CD4-positive, alpha-beta T cell (primary cell): ENCODE results near the gene IL17B. TPM values are rescaled to one million over a fixed set of nuclear protein-coding genes. Genes with fewer than 3 reads are reported as not detected.

Experiments
- ATAC-seq: fragments of 200-7000 bp; cut with Tn5 transposase; one replicate; pipeline ENCODE4 v1.10.0; 2022; ENCODE audit warnings: mild to moderate bottlenecking; ENCODE audit not compliant: poor library complexity
- CTCF ChIA-PET: fragments of 350-600 bp; sonication (Branson Sonifier 250); formaldehyde crosslinking; loops from one replicate; lab custom pipeline; 2021; ENCODE audit warnings: antibody characterized with exemption, inconsistent platforms; lab: Charles Lee
- POLR2A ChIA-PET: fragments of 350-600 bp; sonication (Branson Sonifier 250); formaldehyde crosslinking; loops from one replicate; lab custom pipeline; 2021; ENCODE audit warnings: antibody characterized with exemption, inconsistent platforms; lab: Charles Lee
- DNase-seq, 14 experiments: peaks; one replicate each; pipeline ENCODE4 v3.0.0-alpha.2; 2013 to 2020; ENCODE audit warnings: mixed read lengths in 2 of 14
- H3K27ac ChIP-seq, 2 donors: one replicate each; pipeline versions ENCODE4 v1.5.1 to v1.7.0; 2013; ENCODE audit warnings: low read length in 2 of 2, low read depth in 1 of 2, mild to moderate bottlenecking in 1 of 2
- H3K27me3 ChIP-seq, 2 experiments: 1 replicate in 1 of 2; 2 replicates in 1 of 2; pipeline versions ENCODE4 v1.6.1 to v1.7.0; 2013; ENCODE audit warnings: low read length in 2 of 2, control low read depth in 1 of 2, mild to moderate bottlenecking in 1 of 2, moderate library complexity in 1 of 2; ENCODE audit not compliant: insufficient read depth in 2 of 2, control insufficient read depth in 1 of 2
- H3K36me3 ChIP-seq: one replicate; pipeline ENCODE4 v1.6.1; 2013; ENCODE audit warnings: low read length, control low read depth; ENCODE audit not compliant: insufficient read depth
- H3K4me1 ChIP-seq: one replicate; pipeline ENCODE4 v1.6.1; 2013; ENCODE audit warnings: low read length, control low read depth; ENCODE audit not compliant: insufficient read depth
- H3K4me3 ChIP-seq: one replicate; pipeline ENCODE4 v1.5.1; 2013; ENCODE audit warnings: mild to moderate bottlenecking, low read length, moderate library complexity
- H3K9me3 ChIP-seq, 2 experiments: 1 replicate in 1 of 2; 2 replicates in 1 of 2; pipeline versions ENCODE4 v1.6.1 to v1.7.0; 2013; ENCODE audit warnings: low read length in 2 of 2, mild to moderate bottlenecking in 2 of 2, control low read depth in 1 of 2, moderate library complexity in 1 of 2; ENCODE audit not compliant: control insufficient read depth in 1 of 2, insufficient read depth in 1 of 2
- H3K27ac Mint-ChIP-seq: one replicate; pipeline ENCODE4 v1.8.0; 2020; ENCODE audit warnings: mixed read lengths
- H3K27me3 Mint-ChIP-seq: one replicate; pipeline ENCODE4 v1.8.0; 2021; ENCODE audit warnings: mixed read lengths
- H3K36me3 Mint-ChIP-seq: one replicate; pipeline ENCODE4 v1.8.0; 2021; ENCODE audit warnings: low read depth, mixed read lengths
- H3K4me1 Mint-ChIP-seq: one replicate; pipeline ENCODE4 v1.8.0; 2021; ENCODE audit warnings: low read depth, mixed read lengths
- H3K4me3 Mint-ChIP-seq: one replicate; pipeline ENCODE4 v1.8.0; 2020; ENCODE audit warnings: mild to moderate bottlenecking, mixed read lengths
- H3K9me3 Mint-ChIP-seq: one replicate; pipeline ENCODE4 v1.8.0; 2020; ENCODE audit warnings: mixed read lengths
- CTCF ChIP-seq: fragments of 200-600 bp; IDR thresholded peaks from one replicate; pipeline ENCODE4 v1.8.0; 2022; ENCODE audit warnings: antibody characterized with exemption, mild to moderate bottlenecking
- intact Hi-C, 2 experiments: fragments of 100-400 bp; cut with DNase I in 1 of 2; cut with micrococcal nuclease in 1 of 2; formaldehyde crosslinking; loops; one replicate each; pipeline versions ENCODE4 v1.15.1 to v1.9.0; 2023 to 2025; cut with DNase I, micrococcal nuclease
- total RNA-seq, 174 experiments: library from RNA in 2 of 174; stranded (reverse) in 2 of 174; gene quantifications; one replicate each; pipeline ENCODE4 v1.2.3 and lab custom pipeline; 2021 to 2026

IL17B gene
- total RNA-seq, 2 experiments from 2014 or later = not detected

DNA sequence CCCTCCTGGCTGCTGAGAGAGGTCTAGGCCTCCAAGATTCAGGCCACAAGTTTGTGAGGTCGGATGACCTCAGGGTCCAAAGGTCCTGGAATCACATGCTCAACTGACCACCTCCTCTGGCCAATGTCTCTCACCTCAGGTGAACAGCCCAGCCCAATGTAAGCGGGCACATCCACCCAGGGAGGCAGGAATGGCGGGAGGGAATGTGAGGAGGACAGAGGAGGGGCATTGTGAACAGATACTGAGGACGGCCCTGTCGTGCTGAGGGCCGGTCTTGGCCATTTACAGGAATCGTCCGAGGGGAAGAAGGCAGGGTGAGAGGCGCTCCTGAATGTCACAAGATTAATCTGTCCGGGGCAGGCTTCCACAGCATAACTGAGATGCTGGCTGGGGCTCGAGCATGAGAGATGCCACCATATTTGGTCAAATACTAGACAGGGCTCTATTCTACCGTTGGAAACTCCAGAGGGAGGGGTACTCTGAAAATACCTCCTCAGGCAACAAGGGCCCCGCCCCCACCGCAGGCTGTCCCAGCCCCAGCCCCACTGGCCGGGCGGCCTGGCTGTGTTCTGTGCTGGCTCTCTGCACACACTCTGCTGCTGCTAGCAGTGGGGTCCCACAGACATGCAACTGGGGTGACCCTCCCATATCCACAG is 1.5 kb upstream of the IL17B start:
- intact Hi-C loops = loop anchor here in 1 of 2 experiments (2.0 kb wide), 1 partner anchor 52 kb away; no protein-coding TSS in a partner anchor
- Mint-ChIP-seq H3K27ac (no peak overlapping the region), H3K4me1 (no peaks in the 10 kb centered on the region), H3K4me3 (no peak overlapping the region), H3K9me3 (no peaks in the 10 kb centered on the region), H3K27me3 (no peaks in the 10 kb centered on the region), H3K36me3 (peaks cover 4% of the 10 kb centered on the region)
- Histone ChIP-seq H3K27ac (no peak overlapping the region), H3K27me3 (no peaks in the 10 kb centered on the region), H3K4me1 (peaks cover 7% of the 10 kb centered on the region), H3K36me3 (peaks cover 3% of the 10 kb centered on the region), H3K4me3 (no peak overlapping the region), H3K9me3 (no peaks in the 10 kb centered on the region)
- POLR2A ChIA-PET = interaction anchor here (1.1 to 1.5 kb wide), 2 partner anchors 12 to 42 kb away, joined by 3 read pairs; no protein-coding TSS in a partner anchor
- TF ChIP-seq CTCF = no peak
- peak in 1 of 14 experiments; percentile 6 for DNase-seq
- no peak for ATAC-seq
- CTCF ChIA-PET = no interaction called here

DNA sequence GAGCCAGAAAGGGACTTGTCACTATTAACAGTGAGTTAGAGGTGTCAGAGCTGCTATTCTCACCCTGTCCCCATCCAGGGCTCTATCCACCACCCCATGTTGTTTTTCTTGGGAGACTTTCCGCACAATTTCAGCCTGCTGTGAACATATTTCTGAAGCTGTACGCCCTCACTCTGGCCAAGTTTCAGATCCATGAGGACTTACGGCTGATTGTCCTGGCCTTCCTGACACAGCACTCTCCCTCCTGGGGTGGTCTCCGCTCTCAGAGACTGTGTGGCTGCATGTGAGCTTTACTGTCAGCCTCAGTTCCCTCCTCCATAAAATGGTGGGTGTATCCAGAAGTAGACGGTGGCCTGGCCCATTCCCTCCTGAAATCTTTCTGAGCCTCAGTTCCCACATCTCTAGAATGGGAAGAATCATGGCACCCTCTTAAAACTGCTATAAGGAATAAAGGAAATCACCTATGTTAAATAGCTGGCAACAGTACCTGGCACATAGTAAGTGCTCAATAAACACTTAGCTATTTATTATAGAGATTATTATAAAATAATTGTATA is 804 bp upstream of the IL17B start:
- intact Hi-C loops = loop anchor here in 1 of 2 experiments (2.0 to 10.0 kb wide), 2 partner anchors 53 to 235 kb away; partner anchors contain the start of gene ABLIM3
- POLR2A ChIA-PET = interaction anchor here (0.6 kb wide), 1 partner anchor 114 kb away, joined by 3 read pairs; no protein-coding TSS in a partner anchor
- CTCF ChIA-PET = no interaction called here
- H3K4me1 ChIP-seq = peaks cover 7% of the 10 kb centered on the region
- no peaks in the 10 kb centered on the region for H3K9me3 ChIP-seq
- no peak overlapping the region for H3K27ac Mint-ChIP-seq
- no peak overlapping the region for H3K4me3 Mint-ChIP-seq
- H3K36me3 Mint-ChIP-seq = peaks cover 4% of the 10 kb centered on the region
- TF ChIP-seq CTCF = no peak
- no peak overlapping the region for H3K4me3 ChIP-seq
- no peak overlapping the region for H3K27ac ChIP-seq
- no peaks in the 10 kb centered on the region for H3K27me3 ChIP-seq
- no peaks in the 10 kb centered on the region for H3K4me1 Mint-ChIP-seq
- no peaks in the 10 kb centered on the region for H3K9me3 Mint-ChIP-seq
- peaks cover 3% of the 10 kb centered on the region for H3K36me3 ChIP-seq
- no peak for ATAC-seq
- no peak for DNase-seq
- H3K27me3 Mint-ChIP-seq = no peaks in the 10 kb centered on the region

- no peaks in the 10 kb centered on the region for H3K27me3 ChIP-seq
- H3K36me3 ChIP-seq = peaks cover 3% of the 10 kb centered on the region
- DNase-seq (no peak), ATAC-seq (no peak)
- H3K9me3 Mint-ChIP-seq = no peaks in the 10 kb centered on the region
- ChIA-PET POLR2A (no interaction called here), CTCF (no interaction called here)
- intact Hi-C loops = loop anchor here in 1 of 2 experiments (10.0 kb wide), 1 partner anchor 234 kb away; the partner anchor contains the start of gene ABLIM3
- peaks cover 4% of the 10 kb centered on the region for H3K36me3 Mint-ChIP-seq
- peaks cover 7% of the 10 kb centered on the region for H3K4me1 ChIP-seq
- TF ChIP-seq CTCF = no peak
- no peaks in the 10 kb centered on the region for H3K4me1 Mint-ChIP-seq
- no peak overlapping the region for H3K27ac ChIP-seq
- no peaks in the 10 kb centered on the region for H3K27me3 Mint-ChIP-seq
- no peak overlapping the region for H3K4me3 Mint-ChIP-seq
- H3K4me3 ChIP-seq = no peak overlapping the region
- no peaks in the 10 kb centered on the region for H3K9me3 ChIP-seq
- H3K27ac Mint-ChIP-seq = no peak overlapping the region
These were observed 761 bp downstream of the IL17B start for GRCh38 chr5:149378241-149378820.
